HUDEP-2 (cell line): ENCODE data around the gene SERPINF2.
A peak's percentile ranks its signal among the peaks of the same experiment; 100 is the strongest.
"Not testable (repeated sequence)": the region's sequence is repeated elsewhere in the genome, so short reads cannot be mapped to it uniquely, and the experiment has no call there.

Source experiments
- DNase-seq, 76 experiments: peaks; one replicate each; lab custom pipeline; 2025; ENCODE audit not compliant: unreplicated experiment in 76 of 76; lab: John Stamatoyannopoulos, UW

Gene SERPINF2

DNA sequence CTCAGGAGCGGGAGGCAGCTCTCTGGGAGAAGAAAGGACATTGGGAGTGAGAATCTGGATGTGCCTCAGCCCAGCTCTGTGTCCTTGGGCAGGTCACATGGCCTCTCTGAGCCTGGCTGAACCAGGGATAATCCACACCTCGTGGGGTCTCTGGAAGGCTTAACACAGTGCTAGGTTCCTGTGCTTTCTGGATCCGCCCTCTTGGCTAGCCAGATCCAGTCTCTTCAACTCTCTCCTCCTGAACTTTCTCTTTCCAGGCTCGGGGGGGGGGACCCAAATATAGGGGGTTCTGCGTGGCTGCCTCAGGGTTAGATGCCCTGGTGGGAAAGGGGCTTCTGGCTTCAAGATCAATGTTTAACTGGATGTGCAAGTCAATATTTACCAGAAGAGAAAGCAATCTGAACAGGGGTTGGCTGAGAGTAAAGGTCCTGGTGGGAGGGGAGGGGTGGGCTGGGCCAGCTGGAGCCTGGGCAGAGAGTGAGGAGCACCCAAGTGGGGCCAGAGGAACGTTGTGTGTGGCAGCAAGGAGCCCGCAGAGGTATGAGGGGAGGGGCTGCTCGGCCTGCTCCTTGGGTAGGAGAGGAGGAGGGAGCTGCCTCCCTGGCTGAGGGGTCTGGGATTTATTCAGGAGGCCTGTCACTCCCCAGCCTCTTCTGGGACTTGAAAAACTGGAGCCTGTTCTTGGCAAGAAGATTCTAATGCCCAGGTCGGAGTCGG is at the start of gene SERPINF2:
SERPINF2 (plus strand) TSS at position 501 of the 717 bp plus-strand sequence. CDS start 2,125 bp downstream, outside the sequence.
- DNase-seq: no peak

DNA sequence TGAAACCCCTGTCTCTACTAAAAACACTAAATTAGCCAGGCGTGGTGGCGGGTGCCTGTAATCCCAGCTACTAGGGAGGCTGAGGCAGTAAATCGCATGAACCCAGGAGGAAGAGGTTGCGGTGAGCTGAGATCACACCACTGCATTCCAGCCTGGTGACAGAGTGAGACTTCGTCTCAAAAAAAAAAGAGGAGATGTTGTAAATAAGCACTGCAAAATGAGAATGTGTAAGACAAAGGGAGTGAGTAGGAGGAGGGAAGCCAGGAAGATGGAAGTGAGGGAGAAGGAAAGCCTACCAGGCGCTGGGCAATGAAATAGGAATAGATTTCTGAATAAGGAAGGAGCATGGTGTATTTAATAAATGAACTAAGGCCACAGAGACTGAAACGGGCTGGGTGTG is 49.3 kb upstream of the SERPINF2 start:
- DNase-seq: no peak

DNA sequence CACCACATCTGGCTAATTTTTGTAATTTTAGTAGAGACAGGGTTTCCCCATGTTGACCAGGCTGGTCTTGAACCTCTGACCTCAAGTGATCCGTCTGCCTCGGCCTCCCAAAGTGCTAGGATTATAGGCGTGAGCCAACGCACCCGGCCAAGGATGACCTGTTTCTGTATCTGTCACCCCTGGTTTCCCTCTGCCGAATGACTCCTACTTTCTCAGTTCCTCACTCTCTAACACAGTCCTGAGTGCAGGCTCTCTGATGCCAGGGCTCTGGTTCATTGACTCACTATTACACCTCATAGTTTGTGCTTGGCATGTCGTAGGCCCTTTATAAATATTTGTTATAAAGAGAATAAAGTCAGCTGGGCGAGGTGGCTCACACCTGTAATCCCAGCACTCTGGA is 47.3 kb upstream of the SERPINF2 start:
- no peak for DNase-seq

DNA sequence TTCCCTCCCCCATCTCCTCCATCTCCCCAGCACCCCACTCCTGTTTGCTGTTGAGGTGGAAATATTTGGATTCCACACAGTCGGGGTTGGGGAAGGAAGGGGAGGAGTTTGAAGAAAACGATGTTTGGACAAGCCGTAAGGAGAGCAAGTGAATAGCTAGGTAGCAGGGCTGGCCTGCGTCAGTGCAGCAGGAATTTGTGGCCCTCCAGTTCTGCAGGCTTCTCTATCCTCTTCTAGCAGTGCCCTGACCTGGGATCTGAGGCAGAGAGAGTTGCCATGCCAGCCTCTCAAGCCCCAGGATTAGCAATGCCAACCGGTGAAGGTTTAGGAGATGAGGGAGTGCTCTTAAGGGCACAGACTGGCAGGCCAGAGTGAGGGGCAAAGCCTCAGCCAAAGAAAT is 45.0 kb upstream of the SERPINF2 start:
- no peak for DNase-seq

DNA sequence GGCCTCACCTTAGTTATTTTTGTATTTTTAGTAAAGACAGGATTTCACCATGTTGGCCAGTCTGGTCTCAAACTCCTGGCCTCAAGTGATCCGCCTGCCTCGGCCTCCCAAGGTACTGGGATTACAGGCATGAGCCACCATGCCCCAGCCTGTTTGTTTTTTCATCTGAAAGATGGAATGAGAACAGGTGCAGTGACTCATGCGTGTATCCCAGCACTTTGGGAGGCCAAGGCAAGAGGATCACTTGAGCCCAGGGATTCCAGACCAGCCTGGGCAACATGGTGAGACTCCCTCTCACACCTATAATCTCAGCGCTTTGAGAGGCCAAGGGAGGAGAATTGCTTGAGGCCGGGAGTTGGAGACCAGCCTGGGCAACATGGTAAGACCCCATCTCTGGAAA is 42.8 kb upstream of the SERPINF2 start:
- not testable (repeated sequence) for DNase-seq

DNA sequence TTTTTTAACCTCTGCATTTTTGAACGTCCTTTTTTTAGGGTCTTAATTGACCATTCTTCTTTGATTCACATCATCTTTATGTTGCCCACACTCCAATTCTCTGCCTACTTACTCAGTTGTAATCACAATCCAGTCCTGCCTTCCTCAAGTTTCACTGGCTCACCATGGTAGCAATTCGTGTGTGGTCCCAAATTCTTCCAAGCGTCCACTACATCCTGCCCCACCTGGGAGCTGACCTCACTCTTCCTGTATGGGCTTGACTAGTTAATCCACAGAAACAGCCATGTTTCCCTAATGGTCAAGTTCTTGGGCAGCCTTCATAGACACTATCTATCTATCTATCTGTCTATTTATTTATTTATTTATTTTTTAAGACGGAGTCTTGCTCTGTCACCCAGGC is 39.6 kb upstream of the SERPINF2 start:
- no peak for DNase-seq

DNA sequence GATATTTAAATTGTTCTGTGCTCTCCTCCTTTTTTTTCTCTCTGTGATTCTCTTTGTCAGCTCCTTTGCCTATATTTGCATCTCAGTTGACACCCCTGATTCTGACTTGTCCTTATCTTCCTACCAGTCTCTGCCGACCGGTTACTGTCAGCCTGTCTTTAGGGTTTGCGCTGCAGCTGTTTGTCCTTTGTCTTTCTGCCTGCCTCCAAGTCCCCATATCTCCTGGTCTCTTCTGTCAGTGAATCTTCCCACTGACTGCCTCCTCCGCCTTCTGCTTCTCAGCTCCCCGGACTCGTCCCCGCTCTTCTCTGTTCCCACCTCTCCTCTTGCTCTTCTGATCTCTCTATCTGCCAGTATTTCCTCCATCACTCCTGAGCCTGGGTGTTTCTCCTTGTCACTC is 37.7 kb upstream of the SERPINF2 start:
- peak in 12 of 76 experiments; percentile 12 to 47 (median 24) for DNase-seq

DNA sequence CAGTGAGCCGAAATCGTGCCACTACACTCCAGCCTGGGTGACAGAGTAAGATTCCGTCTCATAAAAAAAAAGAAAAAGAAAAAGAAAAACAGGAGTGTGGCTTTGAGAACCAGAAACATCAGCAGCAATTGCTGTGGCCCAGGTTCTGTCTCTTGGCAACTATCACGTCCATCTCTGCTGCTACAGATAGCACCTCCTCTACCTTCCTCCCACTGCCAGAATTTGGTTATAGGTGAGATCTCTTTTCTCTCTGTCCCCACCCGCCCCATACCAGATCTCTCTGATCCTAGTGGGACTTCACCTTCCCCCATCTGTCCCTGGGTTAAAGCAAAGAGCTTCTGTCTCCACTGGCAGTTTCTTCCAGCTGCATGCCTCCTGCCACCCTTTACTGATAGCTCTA is 35.6 kb upstream of the SERPINF2 start:
- DNase-seq: no peak

DNA sequence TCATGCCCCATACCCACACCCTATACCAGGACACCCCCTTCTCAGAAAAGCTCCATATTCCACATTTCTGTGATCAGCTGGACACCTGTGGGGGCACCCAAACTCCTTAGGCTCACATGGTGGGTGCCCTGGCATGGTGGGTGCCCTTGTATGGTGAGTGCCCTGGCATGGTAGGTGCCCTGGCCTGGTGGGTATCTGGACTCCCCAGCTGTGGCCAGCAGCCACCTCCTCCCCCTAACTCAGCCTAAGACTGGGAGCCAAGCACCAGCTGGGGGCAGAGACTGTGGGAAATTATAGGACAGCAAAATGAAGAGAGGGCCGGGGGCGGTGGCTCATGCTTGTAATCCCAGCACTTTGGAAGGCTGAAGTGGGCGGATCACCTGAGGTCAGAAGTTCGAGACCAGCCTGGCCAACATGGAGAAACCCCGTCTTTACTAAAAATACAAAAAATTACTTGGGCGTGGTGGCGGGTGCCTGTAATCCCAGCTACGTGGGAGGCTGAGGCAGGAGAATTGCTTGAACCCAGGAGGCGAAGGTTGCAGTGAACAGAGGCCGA is 33.8 kb upstream of the SERPINF2 start:
- not testable (repeated sequence) for DNase-seq

DNA sequence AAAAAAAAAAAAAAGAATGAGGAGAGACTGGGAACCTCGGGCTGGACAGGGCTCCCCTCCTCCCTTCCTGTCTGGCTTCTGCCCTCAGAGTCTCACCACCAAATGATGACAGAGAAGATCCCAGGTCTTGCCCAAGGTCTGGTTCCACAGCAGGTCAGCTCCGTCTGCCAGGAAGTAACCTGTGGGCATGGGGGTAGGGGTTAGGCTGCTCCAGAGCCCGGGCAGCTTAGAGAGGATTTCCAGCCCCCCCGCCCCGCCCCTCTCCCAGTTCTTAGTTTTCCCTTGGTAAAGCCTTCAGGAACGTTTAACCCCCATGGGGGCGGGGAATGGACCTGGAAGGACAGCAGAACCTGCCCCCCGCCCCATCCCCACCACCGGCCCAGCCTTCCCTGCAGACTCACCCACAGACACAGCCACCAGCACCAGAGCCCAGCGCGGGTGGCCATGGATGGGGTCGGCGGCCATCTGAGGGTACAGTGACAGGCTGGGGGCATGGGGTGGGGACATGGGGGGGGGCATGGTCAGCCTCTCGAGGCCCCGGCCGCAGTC is 33.2 kb upstream of the SERPINF2 start:
- DNase-seq: no peak

DNA sequence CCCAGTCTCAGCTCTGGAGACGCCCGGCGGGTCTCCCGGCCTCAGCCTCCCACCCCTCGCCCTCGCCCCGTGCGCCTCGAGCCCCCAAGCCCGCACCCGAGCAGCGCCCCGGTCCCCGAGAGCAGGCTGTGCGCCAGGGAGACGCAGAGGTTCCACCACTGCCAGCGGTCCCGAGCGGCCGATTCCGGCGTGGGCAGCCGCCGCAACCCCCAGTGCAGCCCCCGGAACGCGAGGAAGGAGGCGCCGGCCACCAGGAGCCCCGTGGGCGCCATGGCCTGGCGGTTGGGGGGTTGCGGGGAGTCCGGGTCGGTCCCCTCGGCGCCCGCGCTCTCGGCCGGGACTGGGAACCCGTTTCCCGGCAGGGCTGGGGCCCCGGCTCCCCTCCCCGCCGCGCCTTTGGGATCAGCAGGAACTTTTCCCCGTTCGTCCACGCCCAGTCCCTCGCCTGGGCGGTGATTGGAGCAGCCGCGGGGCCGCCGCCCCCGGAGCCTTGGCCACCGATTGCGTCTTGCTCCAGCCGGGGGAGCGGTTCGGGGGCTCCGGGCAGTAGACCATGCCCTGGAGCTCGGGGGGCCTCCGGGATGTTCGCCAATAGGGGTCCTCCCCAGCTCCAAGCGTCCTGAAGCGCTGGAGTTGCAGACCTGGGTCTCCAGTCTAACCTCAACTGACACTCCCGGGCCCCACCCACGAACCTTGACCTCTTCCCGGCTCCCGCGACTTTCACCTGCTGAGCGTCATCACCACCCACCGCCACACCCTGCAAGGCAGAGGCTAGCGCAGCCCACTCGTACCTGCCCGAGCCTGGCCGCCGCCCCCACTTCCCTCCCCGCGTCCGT is 32.5 kb upstream of the SERPINF2 start, which contains the start of gene TLCD2:
TLCD2 (minus strand) TSS at position 407 of the 836 bp plus-strand sequence; CDS start at position 272, 135 bp downstream.
- DNase-seq: peak in 3 of 76 experiments; percentile 5 to 13 (median 9)

DNA sequence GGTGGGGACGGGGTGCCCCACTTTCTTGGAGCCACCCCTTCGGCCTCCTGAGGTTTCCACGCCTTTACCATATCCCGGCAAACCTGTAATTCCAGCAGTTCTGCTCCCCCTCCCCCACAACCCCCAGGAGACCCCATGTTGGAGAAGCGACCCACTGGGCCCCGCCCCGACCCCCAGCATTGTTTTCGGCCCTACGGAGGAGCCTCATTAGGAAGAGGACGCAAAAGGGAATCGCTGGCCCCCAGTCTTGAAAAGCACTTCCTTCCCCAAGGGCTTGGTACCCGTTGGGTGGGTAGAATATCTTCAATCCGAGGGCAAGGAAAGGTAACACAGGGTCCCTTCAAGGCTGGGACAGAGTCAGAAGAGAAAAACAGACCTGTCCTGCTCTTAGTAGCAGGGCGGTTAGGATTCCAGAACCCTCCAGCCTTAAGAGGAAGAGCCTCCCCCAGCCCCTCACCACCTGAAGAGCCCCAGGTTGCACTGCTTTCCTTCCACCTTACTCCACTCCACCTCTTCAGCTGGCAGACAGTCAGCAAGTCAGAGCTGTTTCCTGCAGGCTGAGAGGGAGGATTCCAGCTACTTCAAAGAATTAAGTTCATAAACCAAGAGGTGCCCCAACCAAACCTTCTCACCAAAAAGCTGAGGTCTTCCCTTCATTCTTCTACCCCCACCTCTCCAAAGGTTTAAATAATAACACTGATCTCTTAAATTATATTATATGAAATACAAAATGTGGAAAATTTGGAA is 31.7 kb upstream of the SERPINF2 start:
- peak in 1 of 76 experiments; percentile 8 for DNase-seq

DNA sequence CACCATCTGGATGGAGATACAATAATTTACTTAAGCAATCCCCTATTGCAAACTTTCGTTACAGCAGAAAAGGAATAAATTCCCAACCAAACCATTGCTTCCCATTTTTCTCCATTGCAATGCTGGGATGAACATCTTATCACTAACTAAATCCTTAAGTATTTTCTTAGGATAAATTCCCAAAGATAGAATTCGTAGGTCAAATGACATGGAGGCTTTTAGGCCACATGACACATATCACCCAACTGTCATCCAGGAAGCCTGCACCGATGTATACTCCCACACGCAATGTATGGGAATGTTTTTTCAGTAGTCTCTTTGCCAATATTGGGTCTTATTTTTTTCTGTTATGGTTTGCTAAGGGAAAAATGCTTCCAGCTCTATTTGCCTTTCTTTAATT is 30.9 kb upstream of the SERPINF2 start:
- DNase-seq: no peak

DNA sequence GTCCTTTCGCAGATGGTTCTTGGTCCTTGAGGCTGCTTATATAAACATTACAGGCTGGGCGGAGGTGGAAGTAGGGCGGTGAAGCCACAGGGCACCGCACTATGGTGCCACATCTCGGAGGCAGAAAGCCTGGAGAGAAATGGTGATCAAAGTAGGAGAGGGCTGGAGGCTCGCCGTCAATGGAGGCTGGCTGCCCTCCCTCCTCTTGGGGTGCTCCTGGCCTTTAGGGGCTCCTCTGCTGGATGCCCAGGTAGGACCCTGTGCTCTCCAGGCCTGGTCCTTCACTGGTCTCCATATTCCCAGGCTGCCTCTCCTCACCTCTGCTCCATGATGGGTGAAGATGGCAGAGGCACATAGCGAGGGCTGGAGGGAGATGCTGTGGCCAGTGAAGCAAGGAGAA is 30.4 kb upstream of the SERPINF2 start:
- DNase-seq: no peak

DNA sequence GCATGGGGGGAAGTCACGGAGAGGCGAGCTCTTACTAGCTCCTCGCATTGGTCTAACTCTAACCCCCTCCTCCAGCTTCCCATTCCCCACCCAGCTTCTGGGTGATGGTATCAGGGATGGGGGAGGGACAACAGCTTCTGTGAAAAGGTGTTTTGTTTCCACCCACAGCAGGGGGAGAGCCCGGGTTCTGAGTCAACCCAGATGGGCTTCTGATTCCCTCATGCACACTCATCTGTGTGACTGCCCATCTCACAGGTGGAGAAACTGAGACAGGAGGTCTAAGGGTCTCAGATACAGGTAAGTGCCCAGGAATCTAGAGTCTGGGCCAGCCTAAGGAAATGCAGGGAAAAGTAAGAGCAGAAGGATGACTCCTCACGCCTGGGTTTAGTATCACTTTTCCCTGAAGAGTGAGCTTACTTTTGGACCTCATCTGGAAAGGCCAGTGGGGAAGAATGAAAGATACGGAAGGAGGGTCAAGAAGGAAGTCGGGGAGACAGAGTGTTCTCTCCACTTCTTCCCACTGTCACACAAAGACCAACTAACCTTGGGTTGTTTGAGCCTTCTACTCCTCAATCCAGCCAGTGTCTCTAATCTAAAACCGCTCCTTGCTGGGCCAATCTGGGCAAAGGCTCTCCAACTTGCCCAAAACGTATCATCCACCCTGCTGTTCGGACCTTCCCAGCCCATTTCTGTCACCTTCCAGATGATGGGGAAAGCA is 29.4 kb upstream of the SERPINF2 start:
- DNase-seq: no peak

DNA sequence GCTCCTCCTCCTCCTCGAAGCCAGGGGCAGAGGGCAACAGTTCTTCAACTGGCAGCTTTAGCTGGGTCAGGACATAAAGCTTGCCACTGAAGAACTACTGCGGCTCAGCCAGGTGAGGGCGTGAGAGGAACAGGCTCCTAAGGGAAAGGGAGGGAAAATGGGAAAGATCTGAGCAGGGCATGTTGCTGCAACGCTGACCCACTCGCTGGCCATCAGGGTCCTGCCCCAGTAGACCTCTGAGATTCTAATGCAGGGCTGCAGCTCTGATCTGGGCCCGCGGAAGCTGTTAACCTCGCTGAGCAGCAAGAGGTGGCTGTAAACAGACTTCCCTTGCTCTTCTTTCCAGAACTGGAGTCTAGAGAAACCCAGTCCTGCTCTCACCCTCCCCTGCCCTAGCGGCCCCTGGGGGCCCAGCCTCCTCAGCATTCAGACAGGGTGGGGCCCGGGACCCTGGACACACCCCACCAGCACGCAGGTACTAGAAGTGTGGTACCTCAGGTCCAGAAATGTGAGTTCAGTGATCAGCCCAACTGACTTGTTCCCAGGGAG is 28.7 kb upstream of the SERPINF2 start:
- no peak for DNase-seq

DNA sequence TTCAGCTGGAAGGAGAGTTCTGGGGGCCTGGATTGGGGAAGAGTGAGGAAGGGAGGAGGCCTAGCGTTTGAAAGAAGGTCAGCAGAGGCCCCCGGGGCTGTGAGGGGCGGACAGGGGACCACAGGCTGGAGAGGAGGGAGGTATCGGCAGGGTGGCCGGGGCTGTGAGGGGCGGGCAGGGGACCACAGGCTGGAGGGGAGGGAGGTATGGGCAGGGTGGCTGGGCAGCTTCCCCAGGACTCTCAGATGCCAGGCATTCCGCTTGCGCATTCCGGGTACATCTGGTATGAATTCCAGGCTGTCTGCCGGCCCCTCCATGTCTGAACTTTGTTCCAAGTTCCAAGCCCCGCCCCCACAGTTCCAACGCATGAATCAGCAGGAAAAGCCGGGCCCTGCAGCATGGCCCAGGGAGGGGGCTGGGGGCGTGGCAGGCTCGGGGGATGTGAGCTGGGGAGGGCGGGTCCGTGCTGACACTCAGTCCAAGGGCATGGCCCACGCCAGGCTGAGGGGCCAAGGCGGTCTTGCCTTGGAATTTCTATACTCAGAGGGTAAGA is 28.2 kb upstream of the SERPINF2 start:
- peak in 68 of 76 experiments; percentile 10 to 86 (median 70) for DNase-seq

DNA sequence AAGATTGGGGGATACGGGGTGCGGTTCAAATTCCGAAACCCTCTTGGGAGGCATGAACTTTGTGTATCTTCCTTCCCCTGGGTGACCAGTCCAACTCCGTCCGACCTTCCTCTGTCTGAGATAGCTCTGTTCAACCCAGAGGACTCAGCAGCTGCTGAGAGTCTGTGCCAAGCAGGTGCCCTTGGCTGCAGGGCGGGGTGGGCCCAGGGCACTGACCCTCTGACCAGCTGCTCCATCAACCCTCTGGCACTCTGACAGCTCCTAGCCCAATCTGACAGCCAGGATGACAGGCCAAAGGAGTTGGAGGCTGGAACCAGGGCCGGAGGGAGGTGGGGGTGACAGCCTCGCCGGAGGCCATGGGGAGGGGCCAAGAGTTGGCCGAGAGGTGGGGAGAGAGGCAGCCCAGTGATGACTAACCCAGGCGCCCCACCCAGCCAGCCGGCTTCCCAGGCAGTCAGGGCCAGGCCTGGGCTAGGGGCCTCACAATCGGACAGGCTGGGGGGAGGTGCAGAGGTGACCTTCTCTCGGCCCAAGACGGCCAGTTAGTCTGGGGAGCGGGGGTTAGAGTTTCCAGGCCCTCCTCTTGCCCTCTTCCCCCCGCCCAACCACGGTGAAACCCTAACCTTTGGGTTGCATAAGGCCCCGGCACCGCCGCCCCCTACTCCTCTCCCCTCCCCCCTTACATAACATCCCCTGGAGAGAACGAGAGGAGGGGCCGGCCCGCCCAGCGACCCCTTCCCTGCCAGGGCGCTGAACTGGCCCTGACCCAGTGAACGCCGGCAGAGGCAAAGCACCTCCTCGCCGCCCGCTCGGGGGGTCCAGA is 27.5 kb upstream of the SERPINF2 start:
- peak in 74 of 76 experiments; percentile 20 to 92 (median 76) for DNase-seq

DNA sequence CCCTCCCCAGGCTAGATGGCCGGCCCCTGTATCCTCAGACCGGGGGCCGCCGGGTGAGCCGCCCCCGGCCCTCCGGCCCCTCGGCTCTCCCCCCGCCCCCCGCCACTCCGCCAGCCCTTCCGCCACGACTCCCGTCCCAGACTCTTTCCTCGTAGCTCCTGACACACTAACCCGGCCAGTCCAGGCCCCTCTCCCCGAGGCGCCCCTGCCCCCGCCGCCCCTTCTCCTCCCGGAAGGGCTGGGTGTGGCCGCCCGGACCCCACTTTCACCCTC is 26.9 kb upstream of the SERPINF2 start:
- DNase-seq: no peak
